H9 (cell line): ENCODE measurements around the gene APBA2. TPM values are rescaled to one million over a fixed set of nuclear protein-coding genes. Genes with fewer than 3 reads are reported as not detected.

ENCODE experiments used
- DNase-seq: peaks from one replicate; pipeline ENCODE4 v3.0.0-alpha.2; 2017
- H2AFZ ChIP-seq: one replicate; pipeline ENCODE4 v1.6.1; 2013; ENCODE audit warnings: mild to moderate bottlenecking, low read length, control low read depth, moderate library complexity
- H2AK5ac ChIP-seq: 2 replicates; pipeline ENCODE4 v1.6.1; 2013; ENCODE audit warnings: low read length, control low read depth, mixed read lengths; ENCODE audit not compliant: insufficient read length
- H2BK120ac ChIP-seq: one replicate; pipeline ENCODE4 v1.6.1; 2013; ENCODE audit warnings: low read depth, mild to moderate bottlenecking, low read length, control low read depth, inconsistent platforms; ENCODE audit not compliant: poor library complexity, severe bottlenecking
- H2BK12ac ChIP-seq: 2 replicates; pipeline ENCODE4 v1.6.1; 2013; ENCODE audit warnings: low read length, control low read depth, mixed read lengths, low read depth; ENCODE audit not compliant: insufficient read length
- H2BK15ac ChIP-seq: 2 replicates; pipeline ENCODE4 v1.6.1; 2013; ENCODE audit warnings: low read depth, low read length, control low read depth
- H2BK20ac ChIP-seq: one replicate; pipeline ENCODE4 v1.6.1; 2013; ENCODE audit warnings: low read depth, mild to moderate bottlenecking, low read length, control low read depth, inconsistent platforms; ENCODE audit not compliant: poor library complexity, severe bottlenecking
- H2BK5ac ChIP-seq: 2 replicates; pipeline ENCODE4 v1.6.1; 2013; ENCODE audit warnings: low read length, control low read depth, mixed read lengths; ENCODE audit not compliant: insufficient read length
- H3K14ac ChIP-seq: 2 replicates; pipeline ENCODE4 v1.6.1; 2013; ENCODE audit warnings: low read length, control low read depth; ENCODE audit not compliant: insufficient read depth
- H3K18ac ChIP-seq: 2 replicates; pipeline ENCODE4 v1.6.1; 2013; ENCODE audit warnings: low read depth, mild to moderate bottlenecking, mixed read lengths, low read length, control low read depth; ENCODE audit not compliant: insufficient read length
- H3K23ac ChIP-seq: 2 replicates; pipeline ENCODE4 v1.6.1; 2013; ENCODE audit warnings: low read length, control low read depth, mixed read lengths, low read depth; ENCODE audit not compliant: insufficient read length
- H3K23me2 ChIP-seq: 2 replicates; pipeline ENCODE4 v1.6.1; 2013; ENCODE audit warnings: low read depth, mild to moderate bottlenecking, mixed read lengths, low read length, control low read depth; ENCODE audit not compliant: insufficient read length, poor library complexity, severe bottlenecking
- H3K27ac ChIP-seq: 2 replicates; pipeline ENCODE4 v1.5.1; 2013; ENCODE audit warnings: low read length, control low read depth, mixed read lengths, low read depth; ENCODE audit not compliant: insufficient read length
- H3K27me3 ChIP-seq: 2 replicates; pipeline ENCODE4 v1.6.1; 2013; ENCODE audit warnings: low read length, control low read depth, inconsistent platforms; ENCODE audit not compliant: insufficient read depth
- H3K4ac ChIP-seq: 2 replicates; pipeline ENCODE4 v1.6.1; 2013; ENCODE audit warnings: low read depth, mild to moderate bottlenecking, control low read depth, inconsistent platforms, low read length, moderate library complexity
- H3K4me1 ChIP-seq: 2 replicates; pipeline ENCODE4 v1.6.1; 2013; ENCODE audit warnings: low read length, control low read depth, inconsistent platforms; ENCODE audit not compliant: insufficient read depth
- H3K4me2 ChIP-seq: 2 replicates; pipeline ENCODE4 v1.6.1; 2013; ENCODE audit warnings: low read length, control low read depth, mixed read lengths; ENCODE audit not compliant: insufficient read length, insufficient read depth
- H3K56ac ChIP-seq: 2 replicates; pipeline ENCODE4 v1.6.1; 2013; ENCODE audit warnings: low read depth, mild to moderate bottlenecking, mixed read lengths, low read length, control low read depth; ENCODE audit not compliant: insufficient read length
- H3K79me1 ChIP-seq: 2 replicates; pipeline ENCODE4 v1.6.1; 2013; ENCODE audit warnings: low read depth, mild to moderate bottlenecking, moderate library complexity, low read length, control low read depth, inconsistent platforms; ENCODE audit not compliant: insufficient read depth, poor library complexity, severe bottlenecking
- H3K79me2 ChIP-seq: 2 replicates; pipeline ENCODE4 v1.6.1; 2013; ENCODE audit warnings: low read length, control low read depth, inconsistent platforms; ENCODE audit not compliant: insufficient read depth
- H3K9ac ChIP-seq: 2 replicates; pipeline ENCODE4 v1.6.1; 2013; ENCODE audit warnings: low read length, control low read depth, mixed read lengths; ENCODE audit not compliant: insufficient read length; ENCODE audit errors: extremely low read depth
- H3K9me3 ChIP-seq: one replicate; pipeline ENCODE4 v1.6.1; 2013; ENCODE audit warnings: low read depth, low read length, inconsistent platforms; ENCODE audit not compliant: control insufficient read depth
- H3T11ph ChIP-seq: one replicate; pipeline ENCODE4 v1.6.1; 2013; ENCODE audit warnings: mild to moderate bottlenecking, low read length, control low read depth, inconsistent platforms
- H4K20me1 ChIP-seq: one replicate; pipeline ENCODE4 v1.6.1; 2013; ENCODE audit not compliant: control insufficient read depth, insufficient read length, insufficient read depth
- H4K5ac ChIP-seq: 2 replicates; pipeline ENCODE4 v1.6.1; 2013; ENCODE audit warnings: low read depth, mild to moderate bottlenecking, mixed read lengths, low read length, control low read depth; ENCODE audit not compliant: insufficient read length
- H4K8ac ChIP-seq: replicated peaks from 2 replicates; pipeline ENCODE4 v1.6.1; 2013; ENCODE audit warnings: low read length, control low read depth, mixed read lengths, low read depth; ENCODE audit not compliant: insufficient read length
- H4K91ac ChIP-seq: 2 replicates; pipeline ENCODE4 v1.6.1; 2013; ENCODE audit warnings: low read depth, mild to moderate bottlenecking, moderate library complexity, mixed read lengths, low read length, control low read depth; ENCODE audit not compliant: insufficient read length
- H3K27ac Mint-ChIP-seq, 3 experiments: 2 replicates in 2 of 3; 3 replicates in 1 of 3; pipeline ENCODE4 v1.8.0; 2020 to 2021; ENCODE audit warnings: mixed read lengths in 3 of 3, mild to moderate bottlenecking in 1 of 3, moderate library complexity in 1 of 3
- H3K27me3 Mint-ChIP-seq: 2 replicates; pipeline ENCODE4 v1.8.0; 2021; ENCODE audit warnings: low read depth, mild to moderate bottlenecking, moderate library complexity, mixed read lengths
- H3K36me3 Mint-ChIP-seq, 3 experiments: 2 replicates in 2 of 3; 3 replicates in 1 of 3; pipeline ENCODE4 v1.8.0; 2020 to 2021; ENCODE audit warnings: low read depth in 3 of 3, mixed read lengths in 3 of 3; ENCODE audit not compliant: insufficient read depth in 1 of 3
- H3K4me1 Mint-ChIP-seq, 2 experiments: 2 replicates each; pipeline ENCODE4 v1.8.0; 2020; ENCODE audit warnings: mixed read lengths in 2 of 2
- H3K4me3 Mint-ChIP-seq, 2 experiments: 2 replicates in 1 of 2; 3 replicates in 1 of 2; pipeline ENCODE4 v1.8.0; 2020 to 2021; ENCODE audit warnings: mild to moderate bottlenecking in 2 of 2, mixed read lengths in 2 of 2, moderate library complexity in 1 of 2
- H3K9me3 Mint-ChIP-seq, 2 experiments: 2 replicates in 1 of 2; 3 replicates in 1 of 2; pipeline ENCODE4 v1.8.0; 2020; ENCODE audit warnings: mild to moderate bottlenecking in 2 of 2, mixed read lengths in 2 of 2, moderate library complexity in 1 of 2
- CTCF ChIP-seq: fragments of 200-600 bp; sonication (generic); conservative IDR thresholded peaks from 3 replicates; pipeline ENCODE4 v1.8.0; 2021; ENCODE audit warnings: antibody characterized with exemption, mild to moderate bottlenecking
- WGBS: extraction: QIAGEN DNeasy Blood & Tissue Kit; methylation state at CpG from one replicate; pipeline ENCODE4 v1.1.7; 2013; ENCODE audit warnings: missing lambda C conversion rate, low lambda C conversion rate, mixed read lengths; ENCODE audit not compliant: insufficient read length; ENCODE audit errors: extremely low coverage; 5-methylcytosine and 5-hydroxymethylcytosine counted together
- total RNA-seq: library from RNA; stranded (reverse); gene quantifications from 2 replicates; pipeline ENCODE4 v1.2.1, GENCODE V29; 2021

Gene APBA2
- total RNA-seq, 1 experiment from 2014 or later, result 14.3 TPM

GRCh38 chr15:29067949-29068348, 182.2 kb downstream of the APBA2 start:
- no peak overlapping the region for H4K8ac ChIP-seq
- no peak for TF ChIP-seq CTCF
- H3K79me1 ChIP-seq, result no peaks in the 10 kb centered on the region
- H3K4me1 ChIP-seq, result no peaks in the 10 kb centered on the region
- H3K79me2 ChIP-seq, result no peaks in the 10 kb centered on the region
- no peak overlapping the region for H3K23ac ChIP-seq
- H3K36me3 Mint-ChIP-seq, result peaks cover 0 to 12% (median 2%) of the 10 kb centered on the region in 3 experiments; a peak in 4 of 7 replicates
- H3K14ac ChIP-seq, result no peak overlapping the region
- no peak overlapping the region for H2AFZ ChIP-seq
- no peak overlapping the region for H3K4me3 Mint-ChIP-seq
- no peak overlapping the region for H3T11ph ChIP-seq
- H3K27me3 Mint-ChIP-seq, result peaks cover 1% of the 10 kb centered on the region; the same call in 1 of the 2 replicates
- peaks cover 8 to 12% of the 10 kb centered on the region in 2 experiments; a peak in 4 of 5 replicates for H3K9me3 Mint-ChIP-seq
- peaks cover 7 to 23% of the 10 kb centered on the region in 2 experiments for H3K4me1 Mint-ChIP-seq
- H3K9me3 ChIP-seq, result no peaks in the 10 kb centered on the region
- no peak overlapping the region for H2BK15ac ChIP-seq
- H3K56ac ChIP-seq, result no peak overlapping the region
- H3K27ac Mint-ChIP-seq, result no peak overlapping the region
- H3K18ac ChIP-seq, result no peak overlapping the region
- no peak overlapping the region for H2BK120ac ChIP-seq
- H2BK20ac ChIP-seq, result no peak overlapping the region
- DNase-seq, result no peak
- no peaks in the 10 kb centered on the region for H4K20me1 ChIP-seq
- no peak overlapping the region for H3K27ac ChIP-seq
- no CpG with 5 or more reads among the region's 7 CpGs for WGBS
- no peak overlapping the region for H2BK12ac ChIP-seq
- H2AK5ac ChIP-seq, result no peak overlapping the region
- H3K23me2 ChIP-seq, result no peaks in the 10 kb centered on the region
- no peak overlapping the region for H3K4me2 ChIP-seq
- no peak overlapping the region for H4K91ac ChIP-seq
- H3K27me3 ChIP-seq, result no peaks in the 10 kb centered on the region
- no peak overlapping the region for H3K4ac ChIP-seq
- no peak overlapping the region for H2BK5ac ChIP-seq
- no peak overlapping the region for H4K5ac ChIP-seq
- H3K9ac ChIP-seq, result no peak overlapping the region
